D721Med (cell line): ENCODE data around the gene ERBB4.
"Not testable (repeated sequence)": the region's sequence is repeated elsewhere in the genome, so short reads cannot be mapped to it uniquely, and the experiment has no call there.

Experiments used
- DNase-seq: peaks from one replicate; pipeline ENCODE4 v3.0.0; 2011; ENCODE audit warnings: low spot score; ENCODE audit not compliant: insufficient read length
- FAIRE-seq: peaks from 2 replicates; lab custom pipeline; 2011; peaks lifted over from hg19 to GRCh38; lab: Jason Lieb, UNC
- TF ChIP-seq, protein P1 (sequence below): IDR thresholded peaks from 2 replicates; pipeline ENCODE4 v1.5.1; 2012; ENCODE audit warnings: mild to moderate bottlenecking, control low read depth; ENCODE audit not compliant: insufficient read depth; ENCODE audit errors: missing control alignments

The ERBB4 gene

DNA sequence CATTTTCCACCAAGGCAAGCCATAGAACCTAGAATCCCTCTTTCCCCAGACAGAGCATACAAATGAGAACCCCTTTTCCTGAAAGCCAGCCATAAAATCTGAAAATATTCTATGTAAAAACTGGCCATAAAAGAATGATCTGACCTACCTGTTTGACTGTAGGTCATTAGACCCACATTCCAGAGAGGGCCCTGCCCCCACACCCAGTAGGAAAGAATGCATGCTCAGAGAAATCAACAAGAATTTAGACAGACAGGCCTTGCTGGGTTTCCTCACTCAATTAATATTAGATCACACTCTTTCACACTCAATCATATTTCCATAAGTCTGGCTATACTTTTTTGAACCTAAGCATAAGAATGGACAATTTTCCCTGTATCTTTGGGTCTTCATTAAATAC is 929.5 kb downstream of the ERBB4 start:
- TF ChIP-seq, protein P1, sequence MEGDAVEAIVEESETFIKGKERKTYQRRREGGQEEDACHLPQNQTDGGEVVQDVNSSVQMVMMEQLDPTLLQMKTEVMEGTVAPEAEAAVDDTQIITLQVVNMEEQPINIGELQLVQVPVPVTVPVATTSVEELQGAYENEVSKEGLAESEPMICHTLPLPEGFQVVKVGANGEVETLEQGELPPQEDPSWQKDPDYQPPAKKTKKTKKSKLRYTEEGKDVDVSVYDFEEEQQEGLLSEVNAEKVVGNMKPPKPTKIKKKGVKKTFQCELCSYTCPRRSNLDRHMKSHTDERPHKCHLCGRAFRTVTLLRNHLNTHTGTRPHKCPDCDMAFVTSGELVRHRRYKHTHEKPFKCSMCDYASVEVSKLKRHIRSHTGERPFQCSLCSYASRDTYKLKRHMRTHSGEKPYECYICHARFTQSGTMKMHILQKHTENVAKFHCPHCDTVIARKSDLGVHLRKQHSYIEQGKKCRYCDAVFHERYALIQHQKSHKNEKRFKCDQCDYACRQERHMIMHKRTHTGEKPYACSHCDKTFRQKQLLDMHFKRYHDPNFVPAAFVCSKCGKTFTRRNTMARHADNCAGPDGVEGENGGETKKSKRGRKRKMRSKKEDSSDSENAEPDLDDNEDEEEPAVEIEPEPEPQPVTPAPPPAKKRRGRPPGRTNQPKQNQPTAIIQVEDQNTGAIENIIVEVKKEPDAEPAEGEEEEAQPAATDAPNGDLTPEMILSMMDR, result no peak
- no peak for FAIRE-seq
- no peak for DNase-seq

DNA sequence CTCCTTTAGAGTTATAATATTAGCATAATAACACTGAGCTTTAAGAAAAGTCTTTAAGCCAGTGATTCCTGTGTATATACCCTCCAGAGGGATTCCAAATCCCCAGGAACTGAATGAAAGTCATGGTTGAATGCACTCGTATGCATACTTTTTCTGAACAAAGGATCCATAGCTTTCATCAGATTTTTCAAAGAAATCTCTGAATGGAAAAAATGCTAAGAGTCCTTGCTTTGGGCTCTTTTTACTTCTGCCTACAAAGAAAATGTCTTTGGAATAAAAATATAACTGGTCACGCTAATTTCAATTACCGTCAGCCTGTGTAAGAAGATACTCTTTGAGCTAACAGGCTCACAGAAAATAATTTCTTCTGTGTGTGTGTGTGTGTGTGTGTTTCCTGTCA is 939.5 kb downstream of the ERBB4 start:
- TF ChIP-seq, protein P1, result no peak
- no peak for DNase-seq
- peak; percentile 94 for FAIRE-seq

DNA sequence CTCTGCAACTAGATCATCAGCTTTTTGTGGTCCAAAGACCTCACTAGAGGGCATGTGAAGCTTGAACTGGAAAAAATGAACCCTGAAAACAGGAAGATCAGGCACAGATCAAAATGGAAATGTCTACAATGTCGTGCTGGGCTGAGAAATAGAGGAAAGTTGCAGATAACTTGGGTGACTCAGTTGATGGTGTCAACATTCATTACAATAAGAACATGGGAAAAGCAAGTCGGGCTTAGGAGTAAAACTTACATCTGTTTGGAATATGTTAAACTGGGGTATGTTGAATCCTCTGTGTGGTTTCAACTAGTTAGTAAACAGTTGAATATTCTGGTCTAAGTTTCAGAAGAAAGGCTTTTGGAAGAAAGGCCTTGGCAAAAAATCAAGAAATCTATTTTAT is 940.4 kb downstream of the ERBB4 start:
- no peak for DNase-seq
- TF ChIP-seq, protein P1, result no peak
- no peak for FAIRE-seq

DNA sequence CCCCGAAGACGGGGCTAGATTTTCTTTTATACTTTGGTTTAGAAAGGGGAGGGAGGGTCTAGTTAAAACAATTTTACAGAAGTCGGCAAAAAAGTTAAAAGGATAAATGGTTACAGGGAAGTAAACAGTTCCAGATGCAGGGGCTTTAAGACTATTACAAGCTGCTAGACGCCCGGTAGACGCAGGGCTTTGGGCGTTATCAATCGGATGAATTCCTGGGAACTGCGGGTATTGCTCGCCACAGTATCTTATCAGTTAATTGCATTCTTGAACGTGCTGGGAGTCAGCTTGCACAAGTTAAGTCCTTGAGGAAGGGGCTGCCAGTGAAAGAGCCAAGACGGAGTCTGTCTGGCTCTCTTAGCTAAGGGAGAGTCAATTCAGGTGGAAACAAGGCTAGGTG is 946.6 kb downstream of the ERBB4 start:
- not testable (repeated sequence) for DNase-seq, FAIRE-seq

DNA sequence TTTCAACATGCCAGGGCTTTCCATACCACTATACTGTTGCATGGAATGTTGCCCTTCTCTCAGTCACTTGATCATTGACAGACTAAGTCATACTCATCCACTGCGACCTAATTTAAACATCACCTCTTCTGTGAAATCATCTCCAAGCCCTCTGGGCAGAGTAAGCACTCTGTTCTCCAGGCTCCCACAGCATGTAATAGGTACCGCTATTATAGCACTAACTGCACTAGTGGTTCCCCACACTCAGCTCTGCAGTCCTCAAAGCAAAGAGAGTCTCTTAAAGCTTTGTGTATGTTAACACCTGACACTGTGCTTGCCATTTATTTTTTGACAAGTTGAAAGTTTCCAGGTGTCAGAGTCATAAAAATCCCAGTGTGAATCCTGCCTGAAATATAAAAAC is 947.2 kb downstream of the ERBB4 start:
- DNase-seq, result no peak
- peak; percentile 21 for FAIRE-seq
- TF ChIP-seq, protein P1, result no peak

DNA sequence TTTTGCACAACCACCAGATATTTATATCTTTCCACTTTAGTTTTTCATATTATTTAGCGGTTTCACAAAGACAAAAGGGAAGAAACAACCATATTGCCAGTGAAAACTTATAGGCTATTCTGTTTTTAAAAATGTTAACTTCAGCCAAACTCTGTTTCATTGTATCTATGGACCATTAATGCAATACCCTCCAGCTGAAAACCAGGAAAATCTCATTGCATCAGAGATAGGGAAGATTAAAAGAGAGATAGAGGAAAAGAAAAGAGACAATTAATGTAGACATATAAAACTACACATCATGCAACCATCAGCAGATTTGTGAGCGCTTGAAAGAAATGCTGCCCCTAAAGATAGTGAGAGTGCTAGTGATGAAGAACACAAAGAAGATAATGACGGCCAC is 970.2 kb downstream of the ERBB4 start:
- FAIRE-seq (no peak), DNase-seq (no peak)
- TF ChIP-seq, protein P1, result no peak

DNA sequence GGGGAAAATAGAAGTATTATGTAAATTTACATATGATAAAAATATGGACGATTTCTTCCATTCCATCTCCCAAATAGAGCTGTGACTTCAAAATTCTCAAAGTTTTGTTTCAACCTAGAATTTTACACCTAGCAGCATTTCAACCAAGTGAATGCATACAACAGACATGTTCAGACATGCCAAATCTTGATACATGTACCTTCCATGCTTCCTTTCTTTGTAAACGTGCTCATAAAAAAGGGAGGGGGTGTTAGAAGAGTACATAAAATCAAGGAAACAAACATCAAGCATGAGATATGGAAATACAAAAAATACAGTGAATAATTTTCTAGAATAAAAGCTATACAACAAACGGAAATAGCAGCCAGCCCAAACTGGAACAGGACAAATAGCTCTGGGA is 974.2 kb downstream of the ERBB4 start:
- FAIRE-seq, result no peak
- TF ChIP-seq, protein P1, result no peak
- DNase-seq, result no peak

DNA sequence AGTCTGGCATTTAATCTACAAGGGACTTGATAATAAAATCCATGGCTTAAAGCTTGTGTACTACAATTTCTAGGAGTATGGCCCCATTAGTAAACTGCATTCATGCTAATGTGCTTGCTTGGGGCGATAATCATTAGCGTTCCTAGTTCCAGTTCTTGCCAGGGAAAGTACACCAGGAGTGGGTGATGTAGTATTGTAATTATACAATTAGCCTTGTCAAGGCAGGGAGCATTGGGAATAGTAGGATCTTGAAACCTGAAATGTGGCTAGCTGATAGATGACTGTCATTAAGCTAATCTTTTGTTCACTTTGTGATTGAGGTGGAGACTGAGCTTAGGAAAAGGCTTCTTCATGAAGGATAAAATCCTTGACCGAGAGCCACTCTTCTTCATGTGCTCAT is 993.0 kb downstream of the ERBB4 start:
- TF ChIP-seq, protein P1, result no peak
- FAIRE-seq (no peak), DNase-seq (no peak)
